SK-N-SH (cell line): ENCODE measurements around the gene TAS2R38. TPM values are rescaled to one million over a fixed set of nuclear protein-coding genes. Genes with fewer than 3 reads are reported as not detected.

Experiments
- CTCF ChIA-PET: fragments of 300-600, 350-600 bp; formaldehyde crosslinking; extraction: SDS; loops from one replicate; lab custom pipeline; 2021; lab: Yijun Ruan, JAX
- POLR2A ChIA-PET: fragments of 350-600 bp; sonication (Branson Sonifier 250); formaldehyde crosslinking; extraction: SDS; loops from one replicate; lab custom pipeline; 2020; ENCODE audit warnings: antibody characterized with exemption, inconsistent platforms; lab: Yijun Ruan, JAX
- DNase-seq: peaks from one replicate; pipeline ENCODE4 v3.0.0; 2012
- H2AFZ ChIP-seq: fragments of 200-600 bp; sonication (generic); 2 replicates; pipeline ENCODE4 v1.8.1; 2016; ENCODE audit warnings: antibody characterized with exemption, mild to moderate bottlenecking, low read depth
- H3F3A ChIP-seq: fragments of 200-600 bp; sonication (generic); replicated peaks from 2 replicates; pipeline ENCODE3; 2016; ENCODE audit warnings: antibody characterized with exemption, mild to moderate bottlenecking; ENCODE audit not compliant: insufficient read depth
- H3K27ac ChIP-seq, 2 experiments: fragments of 200-500 bp in 1 of 2; fragments of 200-600 bp in 1 of 2; sonication (Bioruptor generic) in 1 of 2; sonication (generic), shearing (Covaris generic) in 1 of 2; 2 replicates each; pipeline versions ENCODE4 v1.5.1 to v1.6.1; 2014 to 2016; ENCODE audit warnings: low read depth in 2 of 2, inconsistent platforms in 1 of 2, low read length in 1 of 2, mild to moderate bottlenecking in 1 of 2, mixed read lengths in 1 of 2
- H3K27me3 ChIP-seq: fragments of 200-600 bp; sonication (generic), shearing (Covaris generic); 2 replicates; pipeline ENCODE4 v1.6.1; 2016; ENCODE audit warnings: mixed run types; ENCODE audit not compliant: insufficient read depth
- H3K36me3 ChIP-seq, 2 experiments: fragments of 200-500 bp in 1 of 2; fragments of 200-600 bp in 1 of 2; sonication (Bioruptor generic) in 1 of 2; sonication (generic) in 1 of 2; replicated peaks in 1 of 2; 2 replicates each; pipeline versions ENCODE3 to v1.5.1; 2014 to 2016; ENCODE audit warnings: low read length in 1 of 2, mild to moderate bottlenecking in 1 of 2; ENCODE audit not compliant: insufficient read depth in 2 of 2, control insufficient read depth in 1 of 2
- H3K4me1 ChIP-seq, 2 experiments: fragments of 200-500 bp in 1 of 2; fragments of 200-600 bp in 1 of 2; sonication (Bioruptor generic) in 1 of 2; sonication (generic), shearing (Covaris generic) in 1 of 2; 2 replicates each; pipeline versions ENCODE4 v1.5.1 to v1.6.1; 2014 to 2016; ENCODE audit warnings: low read depth in 1 of 2, low read length in 1 of 2, mixed run types in 1 of 2; ENCODE audit not compliant: insufficient read depth in 2 of 2, control insufficient read depth in 1 of 2
- H3K4me2 ChIP-seq: fragments of 200-600 bp; sonication (generic), shearing (Covaris generic); 2 replicates; pipeline ENCODE4 v1.6.1; 2017; ENCODE audit warnings: mixed run types
- H3K4me3 ChIP-seq, 2 experiments: fragments of 200-500 bp in 1 of 2; fragments of 200-600 bp in 1 of 2; sonication (Bioruptor generic) in 1 of 2; sonication (generic), shearing (Covaris generic) in 1 of 2; 2 replicates each; pipeline versions ENCODE4 v1.5.1 to v1.8.1; 2014 to 2016; ENCODE audit warnings: low read depth in 2 of 2, inconsistent platforms in 1 of 2, low read length in 1 of 2, mild to moderate bottlenecking in 1 of 2, mixed read lengths in 1 of 2, moderate library complexity in 1 of 2
- H3K79me2 ChIP-seq: fragments of 200-600 bp; sonication (generic); 2 replicates; pipeline ENCODE4 v1.8.1; 2017; ENCODE audit warnings: mild to moderate bottlenecking; ENCODE audit not compliant: insufficient read depth
- H3K9ac ChIP-seq: fragments of 200-600 bp; sonication (generic); 2 replicates; pipeline ENCODE4 v1.6.1; 2017; ENCODE audit warnings: mixed run types
- H3K9me2 ChIP-seq: fragments of 200-600 bp; sonication (generic); 2 replicates; pipeline ENCODE4 v1.6.1; 2017; ENCODE audit warnings: mixed run types
- H3K9me3 ChIP-seq: fragments of 200-600 bp; sonication (generic); 2 replicates; pipeline ENCODE4 v1.6.1; 2017; ENCODE audit warnings: mixed run types, mild to moderate bottlenecking, moderate library complexity
- H4K20me1 ChIP-seq: fragments of 200-600 bp; sonication (generic); 2 replicates; pipeline ENCODE4 v1.6.1; 2017; ENCODE audit warnings: mild to moderate bottlenecking, mixed run types; ENCODE audit not compliant: insufficient read depth
- ELF1 ChIP-seq: IDR thresholded peaks from 2 replicates; pipeline ENCODE4 v1.4.0; 2012
- EP300 ChIP-seq, 2 experiments: IDR thresholded peaks; 2 replicates each; pipeline versions ENCODE4 v1.4.0 to v1.6.1; 2012; ENCODE audit warnings: borderline replicate concordance in 1 of 2, low read depth in 1 of 2, low read length in 1 of 2
- EZH2phosphoT487 ChIP-seq: fragments of 200-600 bp; sonication (generic); IDR thresholded peaks from 2 replicates; pipeline ENCODE4 v1.6.1; 2017; ENCODE audit warnings: low read depth, mixed run types, mild to moderate bottlenecking, antibody characterized with exemption, moderate library complexity, borderline replicate concordance
- FOXJ3 ChIP-seq: sonication (generic); formaldehyde crosslinking; IDR thresholded peaks from 2 replicates; pipeline ENCODE4 v1.5.1; 2020; ENCODE audit warnings: mild to moderate bottlenecking, missing genetic modification reagents
- GABPA ChIP-seq: IDR thresholded peaks from 2 replicates; pipeline ENCODE4 v1.4.0; 2012; ENCODE audit warnings: low read depth, mild to moderate bottlenecking
- GATA2 ChIP-seq: sonication (generic); formaldehyde crosslinking; IDR thresholded peaks from 2 replicates; pipeline ENCODE4 v1.5.0; 2020; ENCODE audit warnings: mild to moderate bottlenecking, missing genetic modification reagents
- IRF3 ChIP-seq: fragments of 150-350 bp; IDR thresholded peaks from 2 replicates; pipeline ENCODE4 v1.6.1; 2016; ENCODE audit warnings: mild to moderate bottlenecking, low read depth, low read length
- JUND ChIP-seq: IDR thresholded peaks from 2 replicates; pipeline ENCODE4 v1.4.0; 2012
- NRF1 ChIP-seq: IDR thresholded peaks from 2 replicates; pipeline ENCODE4 v1.6.1; 2012; ENCODE audit warnings: low read depth, mild to moderate bottlenecking, low read length
- PBX3 ChIP-seq: IDR thresholded peaks from 2 replicates; pipeline ENCODE4; 2012
- POLR2AphosphoS5 ChIP-seq: IDR thresholded peaks from 2 replicates; pipeline ENCODE4 v1.6.1; 2012; ENCODE audit warnings: low read depth, low read length
- RAD21 ChIP-seq: IDR thresholded peaks from 2 replicates; pipeline ENCODE4 v1.6.1; 2012; ENCODE audit warnings: mild to moderate bottlenecking, low read length
- RCOR1 ChIP-seq: fragments of 150-350 bp; IDR thresholded peaks from 2 replicates; pipeline ENCODE4 v1.6.1; 2017; ENCODE audit warnings: antibody characterized with exemption, low read length
- REST ChIP-seq: IDR thresholded peaks from 2 replicates; pipeline ENCODE4 v1.6.1; 2012; ENCODE audit warnings: mild to moderate bottlenecking, low read depth, low read length, moderate library complexity
- RXRA ChIP-seq: IDR thresholded peaks from 2 replicates; pipeline ENCODE4 v1.4.0; 2012; ENCODE audit warnings: low read depth, mild to moderate bottlenecking, borderline replicate concordance
- SIN3A ChIP-seq: IDR thresholded peaks from 2 replicates; pipeline ENCODE4 v1.6.1; 2012; ENCODE audit warnings: low read depth, mild to moderate bottlenecking, low read length, moderate library complexity, borderline replicate concordance
- SMC3 ChIP-seq: IDR thresholded peaks from 2 replicates; pipeline ENCODE4 v1.6.1; 2012; ENCODE audit warnings: low read depth, low read length, improper control_type of control experiment
- TAF1 ChIP-seq: IDR thresholded peaks from 2 replicates; pipeline ENCODE4 v1.6.1; 2012; ENCODE audit warnings: low read depth, mild to moderate bottlenecking, low read length, moderate library complexity, borderline replicate concordance
- USF1 ChIP-seq: IDR thresholded peaks from 2 replicates; pipeline ENCODE4 v1.4.0; 2012; ENCODE audit warnings: low read depth, borderline replicate concordance
- USF2 ChIP-seq: fragments of 150-350 bp; IDR thresholded peaks from 2 replicates; pipeline ENCODE4 v1.6.1; 2017; ENCODE audit warnings: antibody characterized with exemption, low read length, low read depth, borderline replicate concordance
- WGBS: methylation state at CpG from one replicate; pipeline ENCODE4 v1.1.6; 2017; ENCODE audit warnings: low lambda C conversion rate; 5-methylcytosine and 5-hydroxymethylcytosine counted together
- polyA plus RNA-seq, 3 experiments: library from polyadenylated mRNA; depleted of rRNA; stranded (reverse); fragments of >200 nt; gene quantifications; 2 replicates each; pipeline ENCODE4 v1.2.3, GENCODE V29; 2012

The TAS2R38 gene
- polyA plus RNA-seq, 1 of the 3 experiments (the other 2 are of a cell fraction) = 0.23 TPM

GRCh38 chr7:141992688-141993087 is 19.1 kb upstream of the TAS2R38 start:
- H3F3A ChIP-seq = no peaks in the 10 kb centered on the region
- CTCF ChIA-PET = interaction anchor here (7.3 kb wide), 1 partner anchor 16 kb away, joined by 43 read pairs; no protein-coding TSS in a partner anchor
- no peak for DNase-seq
- H3K36me3 ChIP-seq = no peaks in the 10 kb centered on the region
- TF ChIP-seq NRF1 = no peak
- TF ChIP-seq SMC3 = no peak
- no peak for TF ChIP-seq PBX3
- no peak for TF ChIP-seq TAF1
- TF ChIP-seq EZH2phosphoT487 = no peak
- no peak for TF ChIP-seq GABPA
- TF ChIP-seq USF2 = no peak
- no peak for TF ChIP-seq FOXJ3 (CRISPR knock-in tag)
- no peak for TF ChIP-seq IRF3
- TF ChIP-seq ELF1 = no peak
- no peak for TF ChIP-seq POLR2AphosphoS5
- no peak for TF ChIP-seq RAD21
- no peak for TF ChIP-seq USF1
- TF ChIP-seq EP300 (IDR thresholded peaks at IDR 0.05; ENCODE audit: borderline replicate concordance in 1 of 2, low read depth in 1 of 2, low read length in 1 of 2) = no peak
- TF ChIP-seq REST = no peak
- no peak for TF ChIP-seq SIN3A
- no peak for TF ChIP-seq GATA2 (CRISPR knock-in tag)
- TF ChIP-seq RXRA = no peak
- TF ChIP-seq JUND = no peak
- no peak for TF ChIP-seq RCOR1
- TF ChIP-seq, all 33 proteins: peak for 0
- no peak overlapping the region for H3K9ac ChIP-seq
- peak overlapping the region; percentile 2; the same call in 1 of the 2 replicates for H2AFZ ChIP-seq
- POLR2A ChIA-PET = no interaction called here
- H3K9me2 ChIP-seq = no peaks in the 10 kb centered on the region
- H3K27ac ChIP-seq = no peak overlapping the region
- no peak overlapping the region for H3K4me2 ChIP-seq
- H3K4me1 ChIP-seq = 0 out of 4 replicates have a peak, but pooled peaks cover 0 to 4% of the 10 kb centered on the region in 2 experiments
- H3K27me3 ChIP-seq = no peaks in the 10 kb centered on the region
- no peaks in the 10 kb centered on the region for H3K9me3 ChIP-seq
- H3K79me2 ChIP-seq = no peaks in the 10 kb centered on the region
- 16% methylated on average over 4 of the region's 4 CpGs for WGBS
- no peaks in the 10 kb centered on the region for H4K20me1 ChIP-seq
- no peak overlapping the region for H3K4me3 ChIP-seq
